Activated effector memory CD4-positive, alpha-beta T cell treated with Interleukin-2 at 50 U/mL for 16 hours (primary cell): Measurements from ENCODE around the gene CHSY3.

ENCODE experiments used
- DNase-seq: peaks from one replicate; pipeline ENCODE4 v3.0.0-alpha.2; 2020

Gene CHSY3

DNA sequence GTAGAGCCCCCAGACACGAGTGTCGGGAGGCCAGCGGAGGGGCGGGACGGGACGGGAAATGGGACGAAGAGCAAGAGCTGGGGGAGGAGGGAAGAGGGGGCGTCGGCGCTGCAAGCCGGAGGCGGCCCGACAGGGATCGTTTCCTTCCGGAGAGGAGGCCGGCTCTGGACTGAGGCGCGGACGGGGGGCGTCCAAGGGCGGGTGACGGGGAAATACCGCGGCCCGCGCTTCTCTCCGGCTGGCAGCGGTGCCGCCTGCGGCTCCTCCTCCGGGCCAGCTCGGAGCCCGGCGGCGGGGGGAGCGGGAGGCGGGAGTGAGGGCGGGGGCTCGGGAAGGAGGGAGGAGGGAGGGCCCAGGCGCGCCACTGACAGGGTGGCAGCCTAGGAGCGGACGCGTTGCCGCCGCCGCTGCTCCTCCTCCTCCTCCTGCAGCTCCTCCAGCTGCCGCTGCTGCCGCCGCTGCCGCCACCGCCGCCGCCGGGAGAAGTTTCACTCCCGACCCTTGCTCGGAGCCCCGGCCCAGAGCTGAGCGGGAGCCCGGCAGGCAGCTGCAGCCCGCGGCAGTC is at the start of gene CHSY3:
CHSY3 (plus strand) TSS at position 364 of the 565 bp plus-strand sequence.
- no peak for DNase-seq

DNA sequence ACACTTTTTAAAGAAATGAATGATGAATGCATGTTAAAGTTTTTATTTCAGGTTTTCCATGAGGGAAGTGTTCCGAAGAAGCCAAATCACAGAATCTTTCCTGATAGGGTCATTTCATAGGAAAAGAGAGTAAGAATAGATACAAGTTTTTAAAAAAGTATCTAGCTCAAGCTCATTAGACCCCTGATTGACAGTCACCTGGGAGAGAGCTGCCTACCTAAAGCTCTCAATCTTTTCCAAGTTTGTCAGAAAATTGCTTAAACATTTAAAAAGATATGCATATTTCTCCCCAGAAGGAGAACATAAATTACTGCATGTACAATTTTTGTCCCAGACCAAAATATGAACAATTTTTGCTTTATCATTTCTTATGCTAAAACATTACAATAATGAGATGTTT is 47.9 kb upstream of the CHSY3 start:
- DNase-seq: no peak

DNA sequence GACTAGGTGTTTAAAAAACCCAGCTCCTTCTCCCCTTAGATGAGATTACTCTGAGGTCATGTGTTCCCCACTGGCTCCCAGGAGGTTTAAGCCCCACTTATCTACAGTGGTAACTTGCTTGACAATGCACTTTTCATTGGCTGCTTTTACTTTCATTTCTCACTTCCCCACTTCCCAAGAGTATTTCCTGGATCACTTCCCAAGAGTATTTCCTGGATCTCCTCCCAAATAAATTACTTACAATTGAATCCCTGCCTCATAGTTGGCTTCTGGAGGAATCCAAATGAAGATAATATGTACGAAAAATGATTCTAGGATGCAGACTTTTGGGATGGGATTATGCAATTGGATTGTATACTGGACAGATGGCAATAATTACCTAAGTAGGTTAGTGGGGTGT is 47.1 kb upstream of the CHSY3 start:
- DNase-seq: no peak

DNA sequence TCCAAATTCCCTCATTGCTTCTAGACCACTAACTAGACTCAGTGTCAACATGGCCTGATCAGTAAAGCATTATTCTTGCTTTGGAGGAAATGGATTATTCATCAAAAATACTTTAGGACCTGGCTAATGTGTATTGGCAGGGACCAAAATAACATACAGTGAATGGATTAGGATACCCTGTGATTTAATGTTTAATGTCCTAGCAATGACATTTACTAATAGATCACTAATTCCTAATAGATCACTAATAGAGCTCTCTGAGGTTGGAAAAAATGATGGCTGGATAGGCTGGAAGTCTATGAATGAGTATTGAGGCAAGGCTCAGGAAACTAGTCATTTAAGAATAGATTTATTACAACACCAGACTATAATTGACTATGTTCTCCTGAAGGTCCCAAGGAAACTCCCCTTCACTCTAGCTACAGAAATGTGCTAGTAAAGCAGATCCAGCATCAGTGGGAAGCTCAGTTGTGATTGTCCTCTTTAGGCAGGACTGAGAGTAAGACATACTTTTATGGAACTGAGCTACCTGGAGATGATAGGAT is 46.1 kb upstream of the CHSY3 start:
- DNase-seq: no peak

DNA sequence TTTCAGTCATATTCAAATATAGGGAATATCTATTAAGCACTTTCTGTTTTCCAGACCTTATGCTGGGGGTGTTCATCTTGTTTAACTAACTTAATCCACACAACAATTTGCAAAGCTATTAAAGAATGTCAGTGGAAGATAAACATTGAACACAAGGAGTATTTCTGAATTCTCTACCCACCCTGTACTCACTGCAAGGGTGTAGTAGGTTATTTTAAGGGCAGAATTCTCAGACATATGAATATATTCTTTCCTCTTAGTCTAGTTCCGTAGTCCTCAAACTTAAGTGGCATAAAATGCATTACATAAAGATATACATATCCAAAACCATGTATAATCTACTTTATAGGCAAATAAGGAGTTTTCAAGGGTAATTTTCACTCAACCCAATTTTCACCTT is 19.9 kb upstream of the CHSY3 start:
- no peak for DNase-seq

DNA sequence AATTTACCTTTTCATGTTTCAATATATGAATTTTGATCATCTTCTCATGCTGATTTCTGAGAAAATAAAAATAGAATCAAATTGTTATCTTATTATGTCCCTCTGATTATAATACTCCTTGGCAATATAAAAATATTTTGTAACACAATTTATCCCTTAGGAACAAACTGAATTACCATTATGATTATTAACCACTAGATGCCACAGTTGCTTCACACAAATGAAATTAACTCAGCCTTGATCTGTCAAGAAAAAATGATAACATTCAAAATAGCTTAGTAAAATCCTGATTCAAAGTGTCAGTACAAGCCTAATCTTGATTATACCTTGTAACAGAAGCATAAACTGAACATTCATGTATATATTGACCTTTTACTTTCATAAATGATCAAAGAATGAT is 4.8 kb upstream of the CHSY3 start:
- no peak for DNase-seq

- DNase-seq: no peak
Measured at GRCh38 chr5:129902816-129903215, 1.4 kb upstream of the CHSY3 start.

GRCh38 chr5:129903466-129904101 is 681 bp upstream of the CHSY3 start:
- no peak for DNase-seq

- DNase-seq: no peak
Measured at GRCh38 chr5:129904667-129905472, 605 bp downstream of the CHSY3 start.

- DNase-seq: no peak
Measured at GRCh38 chr5:129905473-129906176, 1.4 kb downstream of the CHSY3 start.

GRCh38 chr5:129906177-129906887 is 2.1 kb downstream of the CHSY3 start:
- no peak for DNase-seq

GRCh38 chr5:129909225-129909624 is 5.0 kb downstream of the CHSY3 start:
- no peak for DNase-seq

GRCh38 chr5:129912601-129913255 is 8.5 kb downstream of the CHSY3 start:
- no peak for DNase-seq

GRCh38 chr5:129915415-129915814 is 11.2 kb downstream of the CHSY3 start:
- DNase-seq: no peak

DNA sequence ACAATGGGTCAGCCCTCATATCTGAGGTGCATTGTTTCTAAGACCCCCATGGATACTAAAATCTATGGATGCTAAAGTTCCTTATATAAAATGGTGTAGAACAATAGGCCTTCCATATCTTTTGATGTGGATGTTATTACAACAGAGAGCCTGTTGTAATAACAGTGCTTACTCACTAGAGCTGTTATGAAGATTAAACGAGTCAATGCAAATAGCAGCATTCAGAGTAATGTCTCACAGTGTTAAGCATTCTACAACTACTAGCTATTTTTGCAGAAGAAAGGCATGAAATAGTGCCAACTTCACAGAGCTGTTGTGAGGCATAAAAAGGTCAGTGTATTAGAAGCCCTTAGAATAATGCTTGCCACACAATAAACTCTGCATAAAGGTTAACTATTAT is 13.0 kb downstream of the CHSY3 start:
- no peak for DNase-seq

GRCh38 chr5:129921204-129921603 is 16.9 kb downstream of the CHSY3 start:
- DNase-seq: no peak

- no peak for DNase-seq
Measured at GRCh38 chr5:129930221-129930620, 26.0 kb downstream of the CHSY3 start.

- DNase-seq: no peak
Measured at GRCh38 chr5:129935626-129936025, 31.4 kb downstream of the CHSY3 start.

DNA sequence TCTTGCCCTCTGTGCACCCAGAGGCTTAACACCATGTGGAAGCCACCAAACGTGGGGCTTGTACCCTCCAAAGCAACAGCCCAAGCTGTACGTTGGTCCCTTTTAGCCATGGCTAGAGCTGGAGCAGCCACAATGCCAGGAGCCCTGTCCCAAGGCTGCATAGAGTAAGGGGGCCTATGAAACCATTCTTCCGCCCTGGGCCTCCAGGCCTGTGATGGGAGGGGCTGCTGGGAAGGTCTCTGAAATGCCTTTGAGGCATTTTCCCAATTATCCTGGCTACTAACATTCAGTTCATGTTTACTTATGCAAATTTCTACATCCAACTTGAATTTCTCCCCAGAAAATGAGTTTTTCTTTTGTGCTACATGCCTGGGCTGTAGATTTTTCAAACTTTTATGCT is 33.8 kb downstream of the CHSY3 start:
- no peak for DNase-seq

- DNase-seq: no peak
Measured at GRCh38 chr5:129943936-129944335, 39.7 kb downstream of the CHSY3 start.

DNA sequence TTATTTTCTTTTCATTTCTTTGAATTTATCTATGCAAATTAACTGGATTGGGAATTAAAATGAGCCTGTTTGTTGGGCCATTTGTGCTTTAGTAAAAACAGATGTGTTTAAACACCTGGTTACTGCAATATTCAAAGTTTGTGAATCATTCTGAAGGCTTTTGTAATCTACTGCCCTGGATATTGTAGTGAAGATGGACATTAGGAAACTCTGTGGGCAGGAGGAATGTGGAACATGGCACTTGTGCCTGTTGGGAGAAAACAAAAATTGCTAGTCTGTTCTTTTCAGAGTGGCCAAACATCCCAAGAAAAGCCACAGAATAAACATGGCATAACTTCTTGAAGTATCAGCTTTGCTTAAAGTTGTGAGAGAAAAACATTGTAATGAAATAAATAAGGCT is 40.8 kb downstream of the CHSY3 start:
- no peak for DNase-seq

DNA sequence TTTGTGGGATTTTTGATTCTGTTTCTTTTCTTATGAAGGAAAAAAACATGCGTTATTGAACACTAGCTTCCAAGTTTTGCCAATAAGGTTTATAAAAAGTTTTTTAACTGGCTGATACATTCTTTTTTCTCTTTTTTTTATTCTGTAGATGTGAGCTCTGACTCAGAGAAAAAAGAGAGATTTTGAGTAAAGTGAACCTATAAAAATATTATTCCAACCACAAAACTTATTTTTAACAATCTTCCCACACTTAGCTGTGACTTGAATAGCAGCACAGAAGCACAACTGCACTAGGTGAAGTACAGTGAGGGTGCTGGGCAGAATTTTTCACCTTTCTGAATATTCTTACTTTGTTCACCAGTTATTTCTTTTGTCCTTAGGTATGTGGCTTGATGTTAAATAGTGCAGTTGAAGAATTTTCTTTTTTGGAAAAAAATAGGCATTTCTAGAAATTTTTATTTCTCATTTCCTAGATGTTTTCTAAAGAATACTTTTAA is 41.6 kb downstream of the CHSY3 start:
- no peak for DNase-seq
